ENCODE data around the gene TBCE.
"Not testable (repeated sequence)": the region's sequence is repeated elsewhere in the genome, so short reads cannot be mapped to it uniquely, and the experiment has no call there.

The TBCE gene

GRCh38 chr1:235357485-235358373 lies 9.5 kb upstream of the TBCE start:
- H2BK12ac ChIP-seq (ENCODE audit: low read length) = no peak overlapping the region

DNA sequence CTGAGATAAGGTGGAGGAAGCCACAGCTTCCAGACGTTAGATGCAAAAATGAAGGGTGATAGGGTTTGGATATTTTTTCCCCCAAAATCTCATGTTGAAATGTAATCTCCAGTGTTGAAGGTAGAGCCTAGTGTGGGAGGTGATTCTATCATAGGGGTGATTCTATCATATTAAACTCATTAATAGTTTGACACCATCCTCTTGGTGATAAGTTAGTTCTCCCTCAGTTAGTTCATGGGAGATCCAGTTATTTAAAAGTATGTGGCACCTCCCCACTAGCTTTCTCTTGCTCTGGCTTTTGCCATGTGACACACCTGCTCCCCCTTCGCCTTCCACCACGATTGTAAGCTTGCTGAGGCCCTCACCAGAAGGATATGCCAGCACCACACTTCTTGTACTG lies 8.3 kb upstream of the TBCE start:
- Histone ChIP-seq H2BK12ac (ENCODE audit: low read length) (no peak overlapping the region), H3K36me3 (replicated peaks in 1 of 2; ENCODE audit: control insufficient read depth in 2 of 2, insufficient read depth in 2 of 2, low read length in 2 of 2) (no peaks in the 10 kb centered on the region)

More at GRCh38 chr1:235357485-235358373, 9.5 kb upstream of the TBCE start:
- Histone ChIP-seq H4K8ac (ENCODE audit: low read depth, low read length) (no peak overlapping the region), H3K4ac (ENCODE audit: low read length) (no peak overlapping the region), H3K4me3 (ENCODE audit: low read length in 2 of 2) (peak overlapping the region in 1 of 2 donors; percentile 15), H3K4me2 (ENCODE audit: insufficient read depth, low read length, poor library complexity, severe bottlenecking) (peak overlapping the region; percentile 3), H3K9ac (ENCODE audit: low read depth, low read length, poor library complexity) (no peak overlapping the region), H3K79me1 (ENCODE audit: low read depth, low read length) (no peaks in the 10 kb centered on the region), H3K23ac (ENCODE audit: low read depth, low read length, poor library complexity) (no peak overlapping the region), H2AK5ac (ENCODE audit: low read depth, low read length) (no peak overlapping the region), H3K4me1 (ENCODE audit: control insufficient read depth in 2 of 2, insufficient read depth in 1 of 2, low read depth in 1 of 2, low read length in 2 of 2) (peaks cover 2 to 6% of the 10 kb centered on the region in 2 donors), H3K9me3 (replicated peaks in 1 of 2; ENCODE audit: control insufficient read depth in 2 of 2, insufficient read depth in 1 of 2, low read depth in 1 of 2, low read length in 2 of 2) (no peaks in the 10 kb centered on the region), H3K27ac (replicated peaks; ENCODE audit: low read length) (peak overlapping the region; percentile 2), H3K18ac (ENCODE audit: low read length) (peak overlapping the region; percentile 38), H2BK120ac (ENCODE audit: low read depth, low read length) (no peak overlapping the region), H2BK5ac (ENCODE audit: low read length) (no peak overlapping the region), H2BK15ac (ENCODE audit: low read length) (no peak overlapping the region), H3K14ac (ENCODE audit: low read length) (no peak overlapping the region), H3K36me3 (replicated peaks in 1 of 2; ENCODE audit: control insufficient read depth in 2 of 2, insufficient read depth in 2 of 2, low read length in 2 of 2) (no peaks in the 10 kb centered on the region), H2AFZ (ENCODE audit: low read length) (peak overlapping the region; percentile 54), H4K91ac (ENCODE audit: low read depth, low read length, poor library complexity) (no peak overlapping the region), H3K27me3 (ENCODE audit: control insufficient read depth in 3 of 3, insufficient read depth in 3 of 3, low read depth in 1 of 3, low read length in 3 of 3) (no peaks in the 10 kb centered on the region)
- no CpG with 5 or more reads among the region's 11 CpGs for WGBS, 2 donors (ENCODE audit: extremely low coverage in 2 of 2, insufficient read length in 2 of 2, insufficient replicate concordance in 1 of 2)
- peak; percentile 23 for DNase-seq (ENCODE audit: low spot score)

GRCh38 chr1:235364189-235364588 lies 3.0 kb upstream of the TBCE start:
- not testable (repeated sequence) for H3K9me3 ChIP-seq (replicated peaks in 1 of 2; ENCODE audit: control insufficient read depth in 2 of 2, insufficient read depth in 1 of 2, low read depth in 1 of 2, low read length in 2 of 2); H3K27me3 ChIP-seq (ENCODE audit: control insufficient read depth in 3 of 3, insufficient read depth in 3 of 3, low read depth in 1 of 3, low read length in 3 of 3); H3K36me3 ChIP-seq (replicated peaks in 1 of 2; ENCODE audit: control insufficient read depth in 2 of 2, insufficient read depth in 2 of 2, low read length in 2 of 2); DNase-seq (ENCODE audit: low spot score); H4K8ac ChIP-seq (ENCODE audit: low read depth, low read length); H3K4me3 ChIP-seq (ENCODE audit: low read length in 2 of 2); H2BK15ac ChIP-seq (ENCODE audit: low read length); H4K91ac ChIP-seq (ENCODE audit: low read depth, low read length, poor library complexity); H2BK5ac ChIP-seq (ENCODE audit: low read length); H3K14ac ChIP-seq (ENCODE audit: low read length); H2AK5ac ChIP-seq (ENCODE audit: low read depth, low read length); H2BK12ac ChIP-seq (ENCODE audit: low read length); H2BK120ac ChIP-seq (ENCODE audit: low read depth, low read length); H3K4me2 ChIP-seq (ENCODE audit: insufficient read depth, low read length, poor library complexity, severe bottlenecking); H3K4me1 ChIP-seq (ENCODE audit: control insufficient read depth in 2 of 2, insufficient read depth in 1 of 2, low read depth in 1 of 2, low read length in 2 of 2); H3K23ac ChIP-seq (ENCODE audit: low read depth, low read length, poor library complexity); H3K4ac ChIP-seq (ENCODE audit: low read length); H3K27ac ChIP-seq (replicated peaks; ENCODE audit: low read length); H3K79me1 ChIP-seq (ENCODE audit: low read depth, low read length); H2AFZ ChIP-seq (ENCODE audit: low read length); H3K9ac ChIP-seq (ENCODE audit: low read depth, low read length, poor library complexity); H3K18ac ChIP-seq (ENCODE audit: low read length)
- WGBS, 2 donors (ENCODE audit: extremely low coverage in 2 of 2, insufficient read length in 2 of 2, insufficient replicate concordance in 1 of 2) = no CpG with 5 or more reads among the region's 9 CpGs

More for the DNA sequence above, 8.3 kb upstream of the TBCE start:
- Histone ChIP-seq H4K8ac (ENCODE audit: low read depth, low read length) (no peak overlapping the region), H3K14ac (ENCODE audit: low read length) (no peak overlapping the region), H2BK15ac (ENCODE audit: low read length) (no peak overlapping the region), H3K4me2 (ENCODE audit: insufficient read depth, low read length, poor library complexity, severe bottlenecking) (no peak overlapping the region), H3K79me1 (ENCODE audit: low read depth, low read length) (no peaks in the 10 kb centered on the region), H3K4me3 (ENCODE audit: low read length in 2 of 2) (no peak overlapping the region), H3K4ac (ENCODE audit: low read length) (no peak overlapping the region), H3K18ac (ENCODE audit: low read length) (no peak overlapping the region), H3K23ac (ENCODE audit: low read depth, low read length, poor library complexity) (no peak overlapping the region), H2AK5ac (ENCODE audit: low read depth, low read length) (no peak overlapping the region), H3K4me1 (ENCODE audit: control insufficient read depth in 2 of 2, insufficient read depth in 1 of 2, low read depth in 1 of 2, low read length in 2 of 2) (peaks cover 2 to 6% of the 10 kb centered on the region in 2 donors), H3K27me3 (ENCODE audit: control insufficient read depth in 3 of 3, insufficient read depth in 3 of 3, low read depth in 1 of 3, low read length in 3 of 3) (no peaks in the 10 kb centered on the region), H3K9me3 (replicated peaks in 1 of 2; ENCODE audit: control insufficient read depth in 2 of 2, insufficient read depth in 1 of 2, low read depth in 1 of 2, low read length in 2 of 2) (no peaks in the 10 kb centered on the region), H3K9ac (ENCODE audit: low read depth, low read length, poor library complexity) (no peak overlapping the region), H4K91ac (ENCODE audit: low read depth, low read length, poor library complexity) (no peak overlapping the region), H2BK5ac (ENCODE audit: low read length) (no peak overlapping the region), H3K27ac (replicated peaks; ENCODE audit: low read length) (no peak overlapping the region), H2AFZ (ENCODE audit: low read length) (no peak overlapping the region), H2BK120ac (ENCODE audit: low read depth, low read length) (no peak overlapping the region)
- no peak for DNase-seq (ENCODE audit: low spot score)
- no CpG with 5 or more reads among the region's 3 CpGs for WGBS, 2 donors (ENCODE audit: extremely low coverage in 2 of 2, insufficient read length in 2 of 2, insufficient replicate concordance in 1 of 2)

DNA sequence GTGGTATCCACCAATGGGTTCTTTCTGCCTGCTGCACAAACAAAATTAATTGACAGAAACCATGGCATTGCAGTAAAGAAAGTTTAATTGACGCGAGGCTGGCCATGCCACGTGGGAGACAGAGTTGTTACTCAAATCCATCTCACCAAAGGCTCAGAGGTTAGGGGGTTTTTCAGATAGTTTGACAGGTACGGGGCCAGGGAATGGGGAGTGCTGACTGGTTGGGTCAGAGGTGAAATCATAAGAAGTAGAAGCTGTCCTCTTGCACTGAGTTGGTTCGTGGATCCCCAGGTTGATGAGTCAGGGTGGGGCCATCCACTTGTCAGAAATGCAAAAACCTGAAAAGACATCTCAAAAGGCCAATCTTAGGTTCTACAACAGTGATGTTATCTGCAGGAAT lies 941 bp upstream of the TBCE start:
- H3K14ac ChIP-seq (ENCODE audit: low read length) = no peak overlapping the region
- peak overlapping the region; percentile 89 for H2AFZ ChIP-seq (ENCODE audit: low read length)
- H3K4ac ChIP-seq (ENCODE audit: low read length) = no peak overlapping the region
- H2AK5ac ChIP-seq (ENCODE audit: low read depth, low read length) = no peak overlapping the region
- H3K23ac ChIP-seq (ENCODE audit: low read depth, low read length, poor library complexity) = no peak overlapping the region
- no peak overlapping the region for H2BK5ac ChIP-seq (ENCODE audit: low read length)
- H3K9ac ChIP-seq (ENCODE audit: low read depth, low read length, poor library complexity) = no peak overlapping the region
- H3K79me1 ChIP-seq (ENCODE audit: low read depth, low read length) = peaks cover 4% of the 10 kb centered on the region
- H3K9me3 ChIP-seq (replicated peaks in 1 of 2; ENCODE audit: control insufficient read depth in 2 of 2, insufficient read depth in 1 of 2, low read depth in 1 of 2, low read length in 2 of 2) = no peaks in the 10 kb centered on the region
- peaks cover 2 to 3% of the 10 kb centered on the region in 2 donors for H3K36me3 ChIP-seq (replicated peaks in 1 of 2; ENCODE audit: control insufficient read depth in 2 of 2, insufficient read depth in 2 of 2, low read length in 2 of 2)
- H3K4me3 ChIP-seq (ENCODE audit: low read length in 2 of 2) = no peak overlapping the region
- H3K4me1 ChIP-seq (ENCODE audit: control insufficient read depth in 2 of 2, insufficient read depth in 1 of 2, low read depth in 1 of 2, low read length in 2 of 2) = no peaks in the 10 kb centered on the region
- no peak overlapping the region for H4K8ac ChIP-seq (ENCODE audit: low read depth, low read length)
- no peak overlapping the region for H3K4me2 ChIP-seq (ENCODE audit: insufficient read depth, low read length, poor library complexity, severe bottlenecking)
- DNase-seq (ENCODE audit: low spot score) = no peak
- H2BK12ac ChIP-seq (ENCODE audit: low read length) = no peak overlapping the region
- H2BK15ac ChIP-seq (ENCODE audit: low read length) = no peak overlapping the region
- H2BK120ac ChIP-seq (ENCODE audit: low read depth, low read length) = no peak overlapping the region
- H3K27ac ChIP-seq (replicated peaks; ENCODE audit: low read length) = no peak overlapping the region
- no CpG with 5 or more reads among the region's 5 CpGs for WGBS, 2 donors (ENCODE audit: extremely low coverage in 2 of 2, insufficient read length in 2 of 2, insufficient replicate concordance in 1 of 2)
- H3K27me3 ChIP-seq (ENCODE audit: control insufficient read depth in 3 of 3, insufficient read depth in 3 of 3, low read depth in 1 of 3, low read length in 3 of 3) = no peaks in the 10 kb centered on the region
- no peak overlapping the region for H3K18ac ChIP-seq (ENCODE audit: low read length)
- no peak overlapping the region for H4K91ac ChIP-seq (ENCODE audit: low read depth, low read length, poor library complexity)
